AG09319 (cell line): ENCODE data around the gene EHD2.
"Not testable (repeated sequence)": the region's sequence is repeated elsewhere in the genome, so short reads cannot be mapped to it uniquely, and the experiment has no call there.

Experiments
- DNase-seq: peaks from one replicate; pipeline ENCODE4 v3.0.0-alpha.2; 2010; ENCODE audit warnings: low read depth; ENCODE audit errors: extremely low read depth
- TF ChIP-seq, protein P1 (sequence below): IDR thresholded peaks from 2 replicates; pipeline ENCODE4 v1.5.1; 2011; ENCODE audit warnings: low read depth, mild to moderate bottlenecking, inconsistent platforms, low read length, moderate library complexity

EHD2 gene

DNA sequence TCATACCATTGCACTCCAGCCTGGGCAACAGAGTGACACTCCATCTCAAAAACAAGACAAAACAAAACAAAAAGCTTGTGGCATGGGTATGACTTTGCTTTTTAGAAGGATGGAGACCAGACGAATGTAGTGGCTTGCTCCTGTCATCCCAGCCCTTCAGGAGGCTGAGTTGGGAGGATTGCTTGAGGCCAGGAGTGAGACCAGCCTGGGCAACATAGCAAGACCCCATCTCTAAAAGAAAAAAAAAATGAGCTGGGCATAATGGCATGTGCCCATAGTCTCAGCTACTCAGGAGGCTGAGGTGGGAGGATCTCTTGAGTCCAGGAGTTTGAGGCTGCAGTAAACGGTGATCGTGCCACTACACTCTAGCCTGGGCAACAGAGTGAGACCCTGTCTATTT is 48.9 kb downstream of the EHD2 start:
- TF ChIP-seq, protein P1, sequence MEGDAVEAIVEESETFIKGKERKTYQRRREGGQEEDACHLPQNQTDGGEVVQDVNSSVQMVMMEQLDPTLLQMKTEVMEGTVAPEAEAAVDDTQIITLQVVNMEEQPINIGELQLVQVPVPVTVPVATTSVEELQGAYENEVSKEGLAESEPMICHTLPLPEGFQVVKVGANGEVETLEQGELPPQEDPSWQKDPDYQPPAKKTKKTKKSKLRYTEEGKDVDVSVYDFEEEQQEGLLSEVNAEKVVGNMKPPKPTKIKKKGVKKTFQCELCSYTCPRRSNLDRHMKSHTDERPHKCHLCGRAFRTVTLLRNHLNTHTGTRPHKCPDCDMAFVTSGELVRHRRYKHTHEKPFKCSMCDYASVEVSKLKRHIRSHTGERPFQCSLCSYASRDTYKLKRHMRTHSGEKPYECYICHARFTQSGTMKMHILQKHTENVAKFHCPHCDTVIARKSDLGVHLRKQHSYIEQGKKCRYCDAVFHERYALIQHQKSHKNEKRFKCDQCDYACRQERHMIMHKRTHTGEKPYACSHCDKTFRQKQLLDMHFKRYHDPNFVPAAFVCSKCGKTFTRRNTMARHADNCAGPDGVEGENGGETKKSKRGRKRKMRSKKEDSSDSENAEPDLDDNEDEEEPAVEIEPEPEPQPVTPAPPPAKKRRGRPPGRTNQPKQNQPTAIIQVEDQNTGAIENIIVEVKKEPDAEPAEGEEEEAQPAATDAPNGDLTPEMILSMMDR: no peak
- DNase-seq: no peak

DNA sequence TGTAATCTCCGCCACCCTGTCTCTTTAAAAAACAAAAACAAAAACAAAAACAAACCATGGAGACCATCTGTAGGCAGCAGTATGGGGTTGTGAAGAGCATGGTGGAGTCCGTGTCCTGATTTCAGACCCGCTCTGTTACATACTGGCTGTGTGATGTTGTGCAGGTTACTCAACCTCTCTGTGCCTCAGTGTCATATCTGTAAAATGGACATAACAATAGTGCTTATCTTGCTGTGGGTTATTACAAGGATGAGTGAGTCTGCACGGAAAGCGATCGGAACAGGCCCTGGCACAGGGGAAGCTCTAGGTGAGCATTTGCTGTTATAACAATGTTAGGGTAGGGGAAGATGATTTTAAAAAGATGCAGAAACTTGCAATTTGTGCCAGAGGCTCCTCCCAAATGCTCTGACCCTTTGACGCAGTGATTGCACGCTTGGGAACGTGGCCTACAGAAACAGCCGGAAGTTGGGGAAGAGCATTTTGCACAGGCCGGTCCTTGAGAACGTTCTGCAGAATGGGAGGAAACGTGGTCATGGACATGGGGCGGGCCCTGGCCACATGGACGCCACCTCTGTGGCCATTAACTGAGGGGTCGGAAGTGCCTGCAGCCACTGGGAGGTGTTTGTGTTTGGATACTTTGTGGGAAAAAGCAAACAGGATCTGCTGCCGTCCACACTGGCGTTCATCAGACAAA is 49.5 kb downstream of the EHD2 start:
- DNase-seq: no peak
- TF ChIP-seq, protein P1: no peak

DNA sequence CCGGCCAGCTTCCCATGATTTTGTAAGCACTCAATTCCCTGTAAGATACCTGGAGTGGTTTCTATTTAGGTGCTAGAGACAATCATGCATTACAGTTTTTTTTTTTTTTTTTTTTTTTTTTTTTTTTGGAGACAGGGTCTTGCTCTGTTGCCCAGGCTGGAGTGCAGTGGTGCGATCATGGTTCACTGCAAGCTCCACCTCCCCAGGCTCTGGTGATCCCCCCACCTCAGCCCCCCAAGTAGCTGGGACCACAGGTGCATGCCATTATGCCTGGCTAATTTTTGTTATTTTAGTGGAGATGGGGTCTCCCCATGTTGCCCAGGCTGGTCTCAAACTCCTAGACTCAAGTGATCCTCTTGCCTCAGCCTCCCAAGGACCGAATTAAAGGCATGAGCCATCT is 51.5 kb downstream of the EHD2 start:
- not testable (repeated sequence) for DNase-seq

DNA sequence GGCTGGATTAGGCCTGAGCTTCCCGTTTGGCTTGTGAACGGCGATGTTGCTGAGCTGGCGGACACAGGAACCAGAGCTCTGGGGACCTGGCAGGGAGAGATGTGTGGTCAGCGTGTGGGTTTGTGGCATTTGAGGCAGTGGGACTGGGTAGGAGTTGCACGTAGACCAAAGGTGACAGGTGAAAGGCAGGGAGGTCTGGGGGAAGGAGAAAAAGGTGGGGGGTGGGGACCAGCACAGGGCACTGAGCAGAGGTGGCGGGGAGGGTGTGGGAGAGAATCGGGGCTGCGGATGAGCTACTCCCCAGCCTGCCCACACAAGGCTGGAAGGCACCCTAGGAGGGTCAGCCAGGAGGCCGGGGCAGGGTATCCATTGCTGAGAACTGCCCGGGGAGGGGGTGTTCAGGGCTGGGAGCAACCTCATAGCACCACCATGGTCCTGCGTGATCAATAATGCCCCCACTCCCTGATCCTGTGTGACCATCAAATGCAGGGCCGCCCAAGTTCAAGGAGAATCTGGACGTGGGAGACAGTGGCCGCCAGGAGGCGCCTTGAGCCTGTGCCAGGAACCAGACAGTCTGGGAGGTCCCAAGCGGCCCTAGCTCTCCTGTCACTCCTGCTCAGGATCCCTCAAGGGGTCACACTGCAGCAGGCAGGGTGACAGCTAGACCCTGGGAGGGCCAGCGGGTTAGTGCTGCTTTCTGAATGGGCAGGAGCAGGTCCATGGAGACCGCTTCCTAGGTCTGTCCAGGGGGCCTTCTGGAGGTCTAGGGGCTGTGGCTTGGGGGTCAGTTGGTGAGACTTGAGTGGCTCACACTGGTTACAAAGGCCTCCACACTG is 52.5 kb downstream of the EHD2 start:
- TF ChIP-seq, protein P1: peak; percentile 78
- no peak for DNase-seq

DNA sequence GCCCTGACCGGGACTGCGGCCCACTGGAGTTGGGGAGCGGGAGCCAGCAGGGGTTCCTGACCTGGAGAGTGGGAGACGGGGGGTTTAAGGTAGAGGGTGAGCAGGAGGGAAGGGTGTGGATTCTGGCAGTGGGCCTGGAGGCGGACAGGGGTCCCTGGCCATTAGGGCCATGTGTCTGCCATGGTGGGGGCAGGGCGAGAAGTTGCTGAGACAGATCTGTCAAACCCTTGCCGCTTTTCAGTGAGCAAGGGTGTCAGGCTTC is 53.1 kb downstream of the EHD2 start:
- no peak for DNase-seq
- TF ChIP-seq, protein P1: no peak

DNA sequence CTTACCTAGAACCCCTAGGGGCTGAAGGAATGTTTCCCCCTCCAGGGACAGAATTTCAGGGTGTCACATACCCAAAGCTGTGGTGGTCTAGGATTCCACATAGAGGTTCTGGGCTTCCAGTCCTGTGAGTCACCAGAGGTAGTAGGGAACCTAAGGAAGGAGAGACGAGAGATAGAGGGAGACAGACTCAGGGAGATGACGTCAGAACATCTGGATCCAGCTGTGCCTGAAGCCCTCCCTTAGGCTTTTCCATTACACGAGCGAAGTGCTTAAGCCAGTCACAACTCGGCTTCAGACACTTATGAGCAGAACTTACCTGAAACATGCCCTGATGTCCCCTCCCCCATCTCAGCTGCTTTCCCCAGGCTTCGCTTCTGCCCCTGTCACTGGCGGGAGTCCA is 53.4 kb downstream of the EHD2 start:
- TF ChIP-seq, protein P1: no peak
- no peak for DNase-seq

DNA sequence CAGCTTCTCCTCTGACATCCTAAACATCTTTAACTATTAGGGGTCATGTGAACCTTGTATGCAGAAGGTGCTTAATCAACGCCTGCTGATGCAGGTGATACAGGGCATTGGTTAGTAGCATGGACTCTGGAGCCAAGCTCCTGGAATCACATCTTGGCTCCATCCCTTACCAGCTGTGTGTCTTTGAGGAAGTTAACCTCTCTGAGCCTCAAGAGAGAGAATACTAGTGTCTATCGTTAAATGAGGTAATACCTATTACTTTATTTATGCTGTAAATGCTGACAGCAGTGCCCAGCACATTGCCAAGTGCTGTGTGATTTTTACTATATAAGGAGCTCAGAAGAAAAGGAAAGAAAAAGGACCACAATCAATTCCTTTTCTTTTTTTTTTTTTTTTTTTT is 54.1 kb downstream of the EHD2 start:
- TF ChIP-seq, protein P1: no peak
- DNase-seq: no peak

DNA sequence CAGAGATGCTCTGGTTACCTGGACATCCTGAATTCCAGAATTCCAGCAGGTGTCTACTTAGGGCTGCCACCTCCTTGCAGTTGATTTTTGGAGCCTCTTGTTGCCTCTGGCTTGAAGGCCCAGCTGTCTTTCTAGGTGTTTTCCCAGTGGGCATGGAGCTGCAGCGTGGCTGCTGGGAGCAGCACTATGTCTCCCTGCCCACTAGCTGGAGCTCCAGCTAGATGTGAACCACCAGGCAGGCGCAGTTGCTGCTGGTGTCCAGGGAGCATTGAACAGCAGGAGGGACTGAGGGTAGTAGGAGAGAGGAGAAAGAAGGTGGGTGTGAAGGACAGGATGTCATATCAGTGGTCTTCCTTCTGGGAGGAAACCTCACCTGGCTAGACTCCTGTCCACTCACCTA is 55.4 kb downstream of the EHD2 start:
- TF ChIP-seq, protein P1: no peak

More for the DNA sequence above, 55.4 kb downstream of the EHD2 start:
- DNase-seq: no peak
